ENCODE results near the gene HLA-DOA.

GRCh38 chr6:33034554-33034953 is 25.2 kb upstream of the HLA-DOA start:
- TF ChIP-seq CTCF (IDR thresholded peaks at IDR 0.05) (no peak), EZH2 (IDR thresholded peaks at IDR 0.05) (no peak), EZH2phosphoT487 (IDR thresholded peaks at IDR 0.05) (no peak)

Measured in neural progenitor cell (in vitro differentiated cells).